AG08396 (cell line): Measurements from ENCODE around the gene VAX1.
"Not testable (repeated sequence)": the region's sequence is repeated elsewhere in the genome, so short reads cannot be mapped to it uniquely, and the experiment has no call there.

ENCODE experiments used
- DNase-seq: peaks from one replicate; pipeline ENCODE4 v3.0.0; 2012; ENCODE audit warnings: low spot score, mixed read lengths

Gene VAX1

GRCh38 chr10:117135480-117136140 lies 2.5 kb downstream of the VAX1 start:
- DNase-seq: no peak

DNA sequence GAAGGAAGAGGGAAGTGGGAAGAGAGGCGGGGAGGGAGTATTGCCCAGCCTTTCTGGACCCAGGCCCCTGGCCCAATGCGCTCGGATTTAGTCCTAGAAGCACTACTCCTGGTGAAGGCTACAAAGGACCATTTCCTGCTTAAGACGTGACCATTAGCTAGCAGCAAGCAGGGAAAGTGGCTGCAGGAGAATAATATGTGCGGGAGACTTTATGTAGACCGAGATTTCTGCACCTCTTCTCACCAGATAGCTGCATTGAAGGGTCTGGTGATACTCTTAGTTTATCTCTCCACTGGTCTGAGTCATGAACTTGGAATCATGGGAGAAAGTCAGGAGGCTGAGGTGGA lies 3.1 kb downstream of the VAX1 start:
- no peak for DNase-seq

GRCh38 chr10:117134306-117135025 lies 3.6 kb downstream of the VAX1 start:
- DNase-seq: no peak

DNA sequence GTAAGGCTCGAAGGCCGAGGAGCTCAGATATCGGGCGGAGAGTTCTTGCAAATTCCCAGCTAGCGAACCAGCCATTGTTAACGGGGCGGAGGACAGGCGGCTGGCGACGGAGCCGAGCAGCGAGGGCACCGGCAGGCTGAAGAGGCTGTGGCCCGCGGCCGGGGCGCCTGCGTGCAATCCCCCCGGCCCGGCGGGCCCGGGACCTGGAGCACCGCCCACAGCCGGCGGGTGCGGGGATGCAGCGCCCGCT lies 4.1 kb downstream of the VAX1 start:
- DNase-seq: no peak

DNA sequence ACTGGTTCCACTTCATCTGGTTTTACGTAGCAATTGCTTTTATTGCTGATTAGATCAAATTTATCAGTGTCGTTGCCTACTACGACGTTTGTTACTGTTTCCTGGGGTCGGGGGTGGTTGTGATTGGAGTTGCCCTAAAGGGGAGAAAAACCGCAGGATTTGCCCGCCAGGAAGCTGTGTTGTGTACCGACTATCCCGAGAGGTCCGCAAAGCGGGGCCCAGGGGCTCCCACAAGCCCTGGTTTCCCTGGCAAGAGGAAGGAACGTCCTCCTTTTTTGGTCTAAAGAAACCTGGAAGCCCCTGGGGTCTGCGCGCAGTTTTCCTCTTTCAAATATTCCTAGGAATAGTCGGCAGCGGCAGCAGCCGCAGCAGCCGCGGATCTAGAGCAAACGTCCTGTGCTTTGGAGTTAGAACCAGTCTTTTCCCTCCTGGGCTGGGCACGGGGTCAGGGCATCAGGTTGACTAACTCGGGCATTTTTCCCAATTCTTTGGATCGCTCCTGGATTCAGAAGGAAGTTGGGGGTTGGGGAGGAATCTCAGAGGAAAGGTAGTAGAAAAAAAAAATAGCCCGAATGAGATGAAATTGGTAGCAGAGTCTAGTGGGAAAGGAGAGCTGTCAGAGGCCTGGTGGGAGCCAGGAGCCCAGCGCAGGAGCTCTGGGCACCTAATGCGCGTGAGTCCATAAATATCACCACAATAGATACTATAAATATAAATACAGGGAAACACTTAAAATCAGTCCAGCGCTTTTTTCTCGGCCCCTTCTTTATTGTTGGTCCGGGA lies 4.6 kb downstream of the VAX1 start:
- DNase-seq: no peak

GRCh38 chr10:117132751-117133231 lies 5.3 kb downstream of the VAX1 start:
- DNase-seq: no peak

DNA sequence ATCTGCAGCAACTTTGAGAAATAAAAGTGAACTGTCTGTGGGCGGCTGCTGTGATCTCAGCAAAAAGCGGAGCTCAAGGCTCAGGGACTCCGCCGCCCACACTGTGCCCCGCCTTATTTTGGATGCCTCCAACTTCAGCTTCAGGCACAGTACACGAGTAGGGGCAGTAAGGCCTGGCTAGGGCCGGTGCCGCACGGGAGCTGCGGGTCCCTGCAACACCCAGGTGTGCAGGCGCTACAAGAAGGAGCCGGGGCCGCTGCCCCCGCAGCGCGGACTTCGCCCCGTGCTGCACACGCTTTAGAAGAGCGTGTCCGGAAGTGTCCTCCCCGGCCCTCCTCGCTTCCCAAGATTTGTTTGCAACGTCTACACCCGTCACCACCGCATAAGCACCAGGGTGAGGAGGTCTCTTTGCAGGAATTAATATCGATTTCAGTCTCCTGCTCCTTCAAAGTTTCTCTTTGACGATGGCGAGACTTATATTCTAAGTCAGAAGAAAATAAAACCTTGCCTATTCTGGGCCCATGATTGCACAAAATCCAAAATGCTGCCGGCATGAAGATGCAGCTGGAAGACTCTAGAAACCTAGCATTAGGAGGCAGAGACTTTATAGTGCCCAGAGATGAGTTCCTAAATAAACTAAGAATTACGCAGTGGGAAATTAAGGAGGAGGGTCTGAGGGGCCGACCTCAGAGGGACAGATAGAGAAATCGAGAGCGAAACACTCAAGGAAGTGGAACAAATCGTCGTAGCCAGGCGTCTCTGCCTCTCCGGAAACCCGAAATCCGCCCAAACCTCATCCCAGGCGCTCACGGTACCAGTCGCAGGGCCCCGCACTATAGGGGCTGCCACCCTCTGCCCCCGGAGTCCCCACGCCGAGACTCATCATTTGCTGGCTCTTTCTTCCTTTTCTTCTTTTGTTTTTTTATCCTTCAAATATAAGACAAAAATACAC lies 6.4 kb downstream of the VAX1 start:
- no peak for DNase-seq

DNA sequence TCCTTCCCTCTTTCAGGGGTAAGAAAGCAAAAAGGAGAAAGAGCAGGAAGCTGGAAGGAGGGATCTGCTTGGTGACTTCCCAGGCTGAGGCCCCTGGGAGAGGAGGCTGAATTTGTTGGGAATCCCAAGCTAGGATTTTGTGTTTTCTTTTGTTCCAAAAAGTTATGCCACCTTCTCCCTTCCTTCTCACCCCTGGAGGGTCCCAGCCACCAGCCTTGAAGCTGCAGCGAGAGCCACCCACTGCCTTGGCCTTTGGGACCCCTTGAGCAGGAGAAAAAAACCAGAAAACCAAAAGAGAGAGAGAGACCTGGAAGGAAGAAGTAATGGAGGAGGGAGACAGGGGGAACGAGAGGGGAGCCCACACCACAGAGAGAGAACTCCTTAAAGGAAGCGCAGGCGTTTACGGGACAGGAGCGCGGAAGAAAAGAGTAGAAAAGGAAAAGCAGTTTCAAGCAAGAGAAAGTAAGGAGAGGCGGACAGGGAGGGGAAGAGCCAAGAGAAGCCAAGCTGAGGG lies 7.2 kb downstream of the VAX1 start:
- no peak for DNase-seq

GRCh38 chr10:117130346-117130745 lies 7.7 kb downstream of the VAX1 start:
- DNase-seq: no peak

GRCh38 chr10:117126645-117127044 lies 11.4 kb downstream of the VAX1 start:
- not testable (repeated sequence) for DNase-seq

- no peak for DNase-seq
These were observed 12.0 kb downstream of the VAX1 start for GRCh38 chr10:117126034-117126433.

DNA sequence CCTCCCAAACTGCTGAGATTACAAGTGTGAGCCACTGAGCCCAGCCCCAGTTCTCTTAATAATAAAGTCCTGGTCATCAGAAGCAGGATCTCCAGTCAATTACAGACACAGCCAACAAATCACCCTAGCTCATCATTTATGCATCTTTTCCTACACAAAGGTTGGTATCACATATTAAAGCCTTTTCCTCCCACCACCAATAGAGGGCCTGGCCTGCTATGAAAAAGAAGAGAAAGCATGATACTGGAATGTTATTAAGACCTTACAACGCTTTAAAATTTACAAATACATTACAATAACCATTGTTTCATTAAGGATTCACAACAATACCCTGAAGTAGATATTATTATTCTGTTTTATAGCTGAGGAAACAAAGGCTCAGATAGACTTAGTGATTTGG lies 25.9 kb downstream of the VAX1 start:
- no peak for DNase-seq

- no peak for DNase-seq
These were observed 30.8 kb downstream of the VAX1 start for GRCh38 chr10:117107238-117107637.

GRCh38 chr10:117096599-117097201 lies 41.4 kb downstream of the VAX1 start:
- no peak for DNase-seq

DNA sequence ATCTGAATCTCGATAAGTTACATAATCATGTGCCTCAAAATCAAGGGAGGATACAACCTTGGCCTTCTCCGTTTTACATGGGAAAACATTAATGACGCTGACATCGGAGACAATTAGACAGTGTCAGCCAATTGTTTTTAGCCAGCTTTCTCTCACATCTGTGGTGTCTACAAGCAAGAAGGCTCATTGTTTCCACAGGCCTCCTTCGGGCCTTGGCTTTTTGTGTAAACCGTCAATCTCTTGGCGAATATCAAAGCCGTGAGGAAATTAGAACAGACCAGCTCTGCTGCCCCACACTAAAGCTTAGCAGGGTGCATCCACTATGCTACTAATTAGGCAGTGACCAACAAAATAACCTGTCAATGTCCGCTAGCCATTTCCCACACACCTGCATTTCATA lies 43.2 kb downstream of the VAX1 start:
- DNase-seq: no peak

- no peak for DNase-seq
These were observed 45.7 kb downstream of the VAX1 start for GRCh38 chr10:117092386-117092785.

- DNase-seq: no peak
These were observed 47.2 kb downstream of the VAX1 start for GRCh38 chr10:117090834-117091233.

GRCh38 chr10:117087521-117087920 lies 50.5 kb downstream of the VAX1 start:
- DNase-seq: no peak

GRCh38 chr10:117086546-117086945 lies 51.5 kb downstream of the VAX1 start:
- no peak for DNase-seq

DNA sequence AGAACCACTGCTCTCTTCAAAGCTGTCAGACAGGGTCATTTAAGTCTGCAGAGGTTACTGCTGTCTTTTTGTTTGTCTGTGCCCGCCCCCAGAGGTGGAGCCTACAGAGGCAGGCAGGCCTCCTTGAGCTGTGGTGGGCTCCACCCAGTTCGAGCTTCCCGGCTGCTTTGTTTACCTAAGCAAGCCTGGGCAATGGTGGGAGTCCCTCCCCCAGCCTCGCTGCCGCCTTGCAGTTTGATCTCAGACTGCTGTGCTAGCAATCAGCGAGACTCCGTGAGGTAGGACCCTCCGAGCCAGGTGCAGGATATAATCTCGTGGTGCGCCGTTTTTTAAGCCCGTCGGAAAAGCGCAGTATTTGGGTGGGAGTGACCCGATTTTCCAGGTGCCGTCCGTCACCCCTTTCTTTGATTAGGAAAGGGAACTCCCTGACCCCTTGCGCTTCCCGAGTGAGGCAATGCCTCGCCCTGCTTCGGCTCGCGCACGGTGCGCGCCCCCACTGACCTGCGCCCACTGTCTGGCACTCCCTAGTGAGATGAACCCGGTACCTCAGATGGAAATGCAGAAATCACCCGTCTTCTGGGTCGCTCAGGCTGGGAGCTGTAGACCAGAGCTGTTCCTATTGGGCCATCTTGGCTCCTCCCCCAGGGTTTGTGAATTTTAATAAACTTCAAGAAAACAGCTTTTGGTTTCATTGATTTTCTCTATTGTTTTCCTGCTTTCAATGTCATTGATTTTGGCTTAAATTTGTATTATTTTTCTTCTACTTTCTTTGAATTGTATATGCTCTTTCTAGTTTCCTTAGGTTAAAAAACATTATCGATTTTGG lies 53.4 kb downstream of the VAX1 start:
- DNase-seq: not testable (repeated sequence)
